Measurements from ENCODE around the gene KCNMB1. TPM values are rescaled to one million over a fixed set of nuclear protein-coding genes. Genes with fewer than 3 reads are reported as not detected.

KCNMB1 gene
- total RNA-seq, 1 donor from 2014 or later: not detected

DNA sequence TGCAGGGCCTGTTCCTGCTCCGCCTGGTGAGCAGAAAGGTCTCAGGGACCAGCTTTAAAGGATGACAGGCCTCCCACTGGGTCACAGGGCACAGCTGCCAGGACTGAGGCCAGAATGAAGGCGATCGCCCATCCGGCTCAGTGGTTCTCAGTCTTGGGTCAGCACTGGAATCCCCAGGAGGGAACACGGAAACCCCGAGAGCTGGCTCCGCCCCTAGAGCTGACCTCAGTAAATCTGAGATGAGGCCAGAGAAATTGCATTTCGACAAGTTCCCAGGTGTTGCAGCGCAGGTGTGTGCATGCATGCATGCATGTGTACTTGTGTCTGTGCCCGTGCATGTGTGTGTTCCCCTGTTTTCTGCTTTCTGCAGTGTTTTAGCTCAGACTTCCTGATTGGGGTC is 47.2 kb upstream of the KCNMB1 start:
- no peak overlapping the region for H3K4me3 Mint-ChIP-seq
- Histone ChIP-seq H3F3A (ENCODE audit: low read depth) (peaks cover 5% of the 10 kb centered on the region), H4K20me1 (ENCODE audit: low read depth) (no peaks in the 10 kb centered on the region), H3K27me3 (no peaks in the 10 kb centered on the region), H3K36me3 (no peaks in the 10 kb centered on the region), H3K9me3 (ENCODE audit: low read depth) (no peaks in the 10 kb centered on the region), H3K79me2 (ENCODE audit: low read depth) (no peaks in the 10 kb centered on the region), H3K9ac (no peak overlapping the region), H2AFZ (replicated peaks) (no peak overlapping the region), H3K27ac (no peak overlapping the region), H3K4me1 (peaks cover 27% of the 10 kb centered on the region), H3K4me2 (no peak overlapping the region), H3K4me3 (no peak overlapping the region)
- DNase-seq (ENCODE audit: low spot score): no peak
- H3K27me3 Mint-ChIP-seq (ENCODE audit: insufficient read depth, low read depth): peaks cover 12% of the 10 kb centered on the region
- no peaks in the 10 kb centered on the region for H3K9me3 Mint-ChIP-seq
- H3K4me1 Mint-ChIP-seq: peaks cover 50% of the 10 kb centered on the region
- no peak overlapping the region for H3K27ac Mint-ChIP-seq
- TF ChIP-seq EZH2 (IDR thresholded peaks at IDR 0.05) (no peak), EZH2phosphoT487 (IDR thresholded peaks at IDR 0.05) (no peak)
- TF ChIP-seq, protein P1, sequence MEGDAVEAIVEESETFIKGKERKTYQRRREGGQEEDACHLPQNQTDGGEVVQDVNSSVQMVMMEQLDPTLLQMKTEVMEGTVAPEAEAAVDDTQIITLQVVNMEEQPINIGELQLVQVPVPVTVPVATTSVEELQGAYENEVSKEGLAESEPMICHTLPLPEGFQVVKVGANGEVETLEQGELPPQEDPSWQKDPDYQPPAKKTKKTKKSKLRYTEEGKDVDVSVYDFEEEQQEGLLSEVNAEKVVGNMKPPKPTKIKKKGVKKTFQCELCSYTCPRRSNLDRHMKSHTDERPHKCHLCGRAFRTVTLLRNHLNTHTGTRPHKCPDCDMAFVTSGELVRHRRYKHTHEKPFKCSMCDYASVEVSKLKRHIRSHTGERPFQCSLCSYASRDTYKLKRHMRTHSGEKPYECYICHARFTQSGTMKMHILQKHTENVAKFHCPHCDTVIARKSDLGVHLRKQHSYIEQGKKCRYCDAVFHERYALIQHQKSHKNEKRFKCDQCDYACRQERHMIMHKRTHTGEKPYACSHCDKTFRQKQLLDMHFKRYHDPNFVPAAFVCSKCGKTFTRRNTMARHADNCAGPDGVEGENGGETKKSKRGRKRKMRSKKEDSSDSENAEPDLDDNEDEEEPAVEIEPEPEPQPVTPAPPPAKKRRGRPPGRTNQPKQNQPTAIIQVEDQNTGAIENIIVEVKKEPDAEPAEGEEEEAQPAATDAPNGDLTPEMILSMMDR (IDR thresholded peaks at IDR 0.05): no peak
- no peaks in the 10 kb centered on the region for H3K36me3 Mint-ChIP-seq

DNA sequence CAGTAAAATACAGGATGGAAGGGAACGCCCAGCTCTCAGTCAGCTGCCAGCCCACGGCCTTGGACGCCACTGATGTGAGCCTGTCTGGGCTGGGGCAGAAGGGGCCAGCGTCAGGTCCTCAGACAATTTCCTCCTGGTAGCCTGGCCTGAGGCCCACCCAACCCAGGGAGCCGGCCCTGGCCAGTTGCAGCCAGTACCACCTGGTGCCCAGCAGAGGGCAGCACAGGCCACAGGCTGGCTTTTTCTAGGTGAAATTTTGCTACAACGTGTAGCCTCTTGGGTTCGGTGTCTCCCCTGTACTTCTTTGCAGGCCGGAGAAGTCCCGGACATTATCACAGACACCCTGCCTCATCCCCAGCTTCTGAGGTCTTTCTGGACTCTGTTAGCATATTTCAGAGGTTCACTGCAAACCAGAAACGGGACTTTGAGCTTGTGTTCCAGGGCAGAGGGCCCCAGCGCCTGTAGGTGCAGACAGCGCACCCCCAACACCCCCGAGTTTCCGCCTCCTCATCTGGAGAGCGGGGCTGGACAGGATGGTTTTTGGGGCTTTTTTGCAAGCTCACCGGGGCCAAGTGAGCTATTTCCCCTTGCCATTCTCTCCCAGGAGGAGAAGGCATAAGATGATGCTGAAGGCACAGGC is 45.9 kb upstream of the KCNMB1 start:
- Histone ChIP-seq H3K4me1 (peaks cover 23% of the 10 kb centered on the region), H3K36me3 (no peaks in the 10 kb centered on the region), H2AFZ (replicated peaks) (peak overlapping the region; percentile 10), H3K4me2 (no peak overlapping the region), H4K20me1 (ENCODE audit: low read depth) (no peaks in the 10 kb centered on the region), H3K9me3 (ENCODE audit: low read depth) (no peaks in the 10 kb centered on the region), H3K4me3 (no peak overlapping the region), H3K27ac (no peak overlapping the region), H3K79me2 (ENCODE audit: low read depth) (no peaks in the 10 kb centered on the region), H3F3A (ENCODE audit: low read depth) (peaks cover 5% of the 10 kb centered on the region), H3K9ac (no peak overlapping the region), H3K27me3 (no peaks in the 10 kb centered on the region)
- DNase-seq (ENCODE audit: low spot score): peak; percentile 78
- Mint-ChIP-seq H3K4me3 (no peak overlapping the region), H3K4me1 (peaks cover 38% of the 10 kb centered on the region), H3K36me3 (no peaks in the 10 kb centered on the region), H3K27me3 (ENCODE audit: insufficient read depth, low read depth) (peaks cover 13% of the 10 kb centered on the region), H3K9me3 (no peaks in the 10 kb centered on the region), H3K27ac (no peak overlapping the region)
- TF ChIP-seq EZH2phosphoT487 (IDR thresholded peaks at IDR 0.05): no peak
- no peak for TF ChIP-seq EZH2 (IDR thresholded peaks at IDR 0.05)
- TF ChIP-seq, protein P1 (IDR thresholded peaks at IDR 0.05): peak; percentile 96

DNA sequence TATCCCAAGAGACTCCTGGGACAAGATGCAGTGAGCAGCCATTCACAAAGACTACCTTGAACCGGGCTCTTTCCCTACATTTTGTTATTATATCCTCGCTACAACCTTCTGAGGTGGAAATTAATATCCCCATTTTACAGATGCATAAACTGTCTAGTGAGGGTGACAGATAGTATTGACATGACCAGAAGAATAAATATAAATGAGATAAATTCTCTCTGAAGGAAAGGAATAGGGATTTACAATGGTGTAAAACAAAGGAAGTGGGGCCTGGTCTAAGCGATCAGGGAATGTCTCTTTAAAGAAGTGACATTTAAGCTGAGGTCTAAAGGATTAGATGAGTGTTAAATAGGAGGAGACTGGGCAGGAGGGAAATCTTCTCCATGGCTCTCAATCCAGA is 43.5 kb upstream of the KCNMB1 start:
- H3K27ac Mint-ChIP-seq: no peak overlapping the region
- TF ChIP-seq EZH2phosphoT487 (IDR thresholded peaks at IDR 0.05) (no peak), EZH2 (IDR thresholded peaks at IDR 0.05) (no peak)
- TF ChIP-seq, protein P1 (IDR thresholded peaks at IDR 0.05): no peak
- H3K9me3 Mint-ChIP-seq: no peaks in the 10 kb centered on the region
- H3K4me1 ChIP-seq: peaks cover 7% of the 10 kb centered on the region
- H3K79me2 ChIP-seq (ENCODE audit: low read depth): no peaks in the 10 kb centered on the region
- H4K20me1 ChIP-seq (ENCODE audit: low read depth): no peaks in the 10 kb centered on the region
- H3K36me3 Mint-ChIP-seq: no peaks in the 10 kb centered on the region
- peaks cover 14% of the 10 kb centered on the region for H3K27me3 Mint-ChIP-seq (ENCODE audit: insufficient read depth, low read depth)
- H3K4me1 Mint-ChIP-seq: peaks cover 22% of the 10 kb centered on the region
- H3K4me3 ChIP-seq: no peak overlapping the region
- no peaks in the 10 kb centered on the region for H3K27me3 ChIP-seq
- H3K4me2 ChIP-seq: no peak overlapping the region
- H3K36me3 ChIP-seq: no peaks in the 10 kb centered on the region
- no peak overlapping the region for H3K9ac ChIP-seq
- no peaks in the 10 kb centered on the region for H3K9me3 ChIP-seq (ENCODE audit: low read depth)
- no peak overlapping the region for H2AFZ ChIP-seq (replicated peaks)
- H3K4me3 Mint-ChIP-seq: no peak overlapping the region
- no peak for DNase-seq (ENCODE audit: low spot score)
- no peak overlapping the region for H3K27ac ChIP-seq
- no peaks in the 10 kb centered on the region for H3F3A ChIP-seq (ENCODE audit: low read depth)

Data from neural progenitor cell (in vitro differentiated cells).